ENCODE measurements around the gene NSUN3. TPM values are rescaled to one million over a fixed set of nuclear protein-coding genes. Genes with fewer than 3 reads are reported as not detected.

Gene NSUN3
- total and polyA plus RNA-seq, 9 donors, result 7.1 to 14.9 (median 11.7) TPM

GRCh38 chr3:94024385-94024784, 38.5 kb upstream of the NSUN3 start:
- WGBS, 3 donors, result 35 to 45% (median 36%) methylated on average over 3 of the region's 3 CpGs
- Histone ChIP-seq H3K9me3 (no peaks in the 10 kb centered on the region), H3K4me3 (no peak overlapping the region), H3K36me3 (no peaks in the 10 kb centered on the region), H3K27ac (no peak overlapping the region), H3K4me1 (ENCODE audit: insufficient read depth) (no peaks in the 10 kb centered on the region), H3K27me3 (no peaks in the 10 kb centered on the region)
- intact Hi-C loops (cut with DNase I), result no loop called here
- TF ChIP-seq POLR2A (IDR thresholded peaks at IDR 0.05), result no peak
- no peak for TF ChIP-seq EP300 (IDR thresholded peaks at IDR 0.05)
- TF ChIP-seq, protein P1, sequence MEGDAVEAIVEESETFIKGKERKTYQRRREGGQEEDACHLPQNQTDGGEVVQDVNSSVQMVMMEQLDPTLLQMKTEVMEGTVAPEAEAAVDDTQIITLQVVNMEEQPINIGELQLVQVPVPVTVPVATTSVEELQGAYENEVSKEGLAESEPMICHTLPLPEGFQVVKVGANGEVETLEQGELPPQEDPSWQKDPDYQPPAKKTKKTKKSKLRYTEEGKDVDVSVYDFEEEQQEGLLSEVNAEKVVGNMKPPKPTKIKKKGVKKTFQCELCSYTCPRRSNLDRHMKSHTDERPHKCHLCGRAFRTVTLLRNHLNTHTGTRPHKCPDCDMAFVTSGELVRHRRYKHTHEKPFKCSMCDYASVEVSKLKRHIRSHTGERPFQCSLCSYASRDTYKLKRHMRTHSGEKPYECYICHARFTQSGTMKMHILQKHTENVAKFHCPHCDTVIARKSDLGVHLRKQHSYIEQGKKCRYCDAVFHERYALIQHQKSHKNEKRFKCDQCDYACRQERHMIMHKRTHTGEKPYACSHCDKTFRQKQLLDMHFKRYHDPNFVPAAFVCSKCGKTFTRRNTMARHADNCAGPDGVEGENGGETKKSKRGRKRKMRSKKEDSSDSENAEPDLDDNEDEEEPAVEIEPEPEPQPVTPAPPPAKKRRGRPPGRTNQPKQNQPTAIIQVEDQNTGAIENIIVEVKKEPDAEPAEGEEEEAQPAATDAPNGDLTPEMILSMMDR (IDR thresholded peaks at IDR 0.05), result no peak
- no peak for DNase-seq

DNA sequence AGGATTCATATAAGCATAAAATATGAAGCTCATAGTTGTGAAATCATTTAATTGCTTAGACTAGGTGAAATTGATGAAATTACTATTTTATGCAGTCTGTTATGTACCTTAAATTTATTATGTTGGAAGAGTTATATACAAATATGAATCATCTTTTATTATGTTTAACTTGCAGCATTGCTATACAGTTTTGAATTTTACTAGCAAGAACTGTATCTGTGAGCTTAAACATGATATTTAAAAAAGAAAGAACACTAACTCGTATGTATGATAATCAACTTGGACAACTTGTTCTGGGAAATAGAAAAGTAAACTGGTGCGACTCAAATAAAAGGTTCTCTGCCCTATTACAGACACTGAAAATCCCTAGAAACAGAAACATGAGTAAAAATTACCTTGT, 36.2 kb upstream of the NSUN3 start:
- whole genome bisulfite sequencing, 3 donors, result 60 to 67% (median 65%) methylated on average over 2 of the region's 2 CpGs
- no peaks in the 10 kb centered on the region for H3K36me3 ChIP-seq
- no peak overlapping the region for H3K4me3 ChIP-seq
- no peak for DNase-seq
- intact Hi-C loops (cut with DNase I), result no loop called here
- no peaks in the 10 kb centered on the region for H3K9me3 ChIP-seq
- no peaks in the 10 kb centered on the region for H3K27me3 ChIP-seq
- H3K4me1 ChIP-seq (ENCODE audit: insufficient read depth), result no peaks in the 10 kb centered on the region
- no peak overlapping the region for H3K27ac ChIP-seq
- TF ChIP-seq POLR2A (IDR thresholded peaks at IDR 0.05) (no peak), EP300 (IDR thresholded peaks at IDR 0.05) (no peak)
- TF ChIP-seq, protein P1 (IDR thresholded peaks at IDR 0.05), result no peak

- intact Hi-C loops (cut with DNase I), result no loop called here
- no peak within 1 kb of the TSS for H3K4me3 ChIP-seq
- H3K9me3 ChIP-seq, result no peaks in the 10 kb centered on the region
These were observed 34.6 kb upstream of the NSUN3 start, which contains the start of gene STX19 for GRCh38 chr3:94028093-94028837. STX19 (minus strand) TSS chr3:94028597; CDS start chr3:94015269, 13,328 bp downstream.

DNA sequence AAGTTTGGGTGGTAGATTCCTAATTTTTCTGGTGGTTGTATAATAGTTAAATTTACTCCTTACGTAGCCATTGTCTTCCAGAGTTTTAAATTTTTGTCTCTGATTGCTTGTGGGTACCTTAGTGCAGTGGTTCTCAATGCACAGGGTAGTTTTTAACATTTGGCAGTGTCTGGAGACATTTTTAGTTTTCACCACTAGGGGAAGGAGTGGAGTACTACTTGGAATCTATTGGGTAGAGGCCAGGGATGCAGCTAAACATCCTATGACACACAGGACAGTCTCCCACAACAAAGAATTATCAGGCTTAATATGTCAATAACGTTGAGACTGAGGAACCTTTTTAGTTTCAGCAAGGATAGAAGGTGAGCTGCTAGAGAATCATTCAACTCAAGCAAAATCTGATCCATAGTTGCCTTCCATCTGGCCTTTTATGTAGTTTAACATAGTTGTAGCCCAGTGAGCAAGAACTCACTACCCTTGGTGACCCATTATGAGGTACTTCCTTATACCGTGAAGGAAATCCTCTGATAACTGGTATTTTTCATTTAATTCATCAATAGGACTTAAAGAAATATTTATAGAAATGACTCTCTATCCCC, 25.9 kb upstream of the NSUN3 start:
- no peaks in the 10 kb centered on the region for H3K9me3 ChIP-seq
- 87 to 88% (median 88%) methylated on average over 3 of the region's 3 CpGs for WGBS, 3 donors
- H3K27ac ChIP-seq, result no peak overlapping the region
- intact Hi-C loops (cut with DNase I), result no loop called here
- TF ChIP-seq POLR2A (IDR thresholded peaks at IDR 0.05), result no peak
- TF ChIP-seq, protein P1 (IDR thresholded peaks at IDR 0.05), result no peak
- no peak for TF ChIP-seq EP300 (IDR thresholded peaks at IDR 0.05)
- no peaks in the 10 kb centered on the region for H3K27me3 ChIP-seq
- no peak for DNase-seq
- H3K4me3 ChIP-seq, result no peak overlapping the region
- H3K4me1 ChIP-seq (ENCODE audit: insufficient read depth), result no peaks in the 10 kb centered on the region
- H3K36me3 ChIP-seq, result no peaks in the 10 kb centered on the region

More at GRCh38 chr3:94028093-94028837, 34.6 kb upstream of the NSUN3 start, which contains the start of gene STX19:
- no peaks in the 10 kb centered on the region for H3K36me3 ChIP-seq
- TF ChIP-seq, protein P1 (IDR thresholded peaks at IDR 0.05), result no peak
- no peak for TF ChIP-seq EP300 (IDR thresholded peaks at IDR 0.05)
- no peaks in the 10 kb centered on the region for H3K4me1 ChIP-seq (ENCODE audit: insufficient read depth)
- no peaks in the 10 kb centered on the region for H3K27me3 ChIP-seq
- 86 to 89% (median 88%) methylated on average over 8 of the region's 8 CpGs for WGBS, 3 donors
- DNase-seq, result no peak
- H3K27ac ChIP-seq, result no peak within 1 kb of the TSS
